DLD1 (cell line): ENCODE results near the gene UBE2A.

Experiments used
- in situ Hi-C: cut with HindIII; loops from 2 replicates; pipeline ENCODE4 v1.10.0; 2017; ENCODE audit warnings: low sequenced_read_pairs

The UBE2A gene

GRCh38 chrX:119606280-119607017 lies 32.1 kb downstream of the UBE2A start, which contains the start of gene NKRF:
Gene NKRF, minus strand, starts transcription at chrX:119606424.
- in situ Hi-C loops: no loop called here

GRCh38 chrX:119607018-119607389 lies 32.6 kb downstream of the UBE2A start:
- in situ Hi-C loops: no loop called here

- in situ Hi-C loops: no loop called here
Observed at GRCh38 chrX:119614776-119615175, 40.4 kb downstream of the UBE2A start.

- in situ Hi-C loops: no loop called here
Observed at GRCh38 chrX:119617517-119618164, 43.3 kb downstream of the UBE2A start.

- in situ Hi-C loops: no loop called here
Observed at GRCh38 chrX:119618439-119618838, 44.1 kb downstream of the UBE2A start.

GRCh38 chrX:119622356-119623232 lies 48.2 kb downstream of the UBE2A start:
- in situ Hi-C loops: no loop called here

GRCh38 chrX:119624417-119624816 lies 50.1 kb downstream of the UBE2A start:
- in situ Hi-C loops: no loop called here

GRCh38 chrX:119624951-119625668 lies 50.7 kb downstream of the UBE2A start:
- in situ Hi-C loops: no loop called here

GRCh38 chrX:119625843-119626242 lies 51.5 kb downstream of the UBE2A start:
- in situ Hi-C loops: no loop called here
